Measurements from ENCODE around the gene CD320. TPM values are rescaled to one million over a fixed set of nuclear protein-coding genes. Genes with fewer than 3 reads are reported as not detected.

The CD320 gene
- total RNA-seq, 1 donor = 14.6 TPM

- Histone ChIP-seq H3K4me3 (ENCODE audit: low read length) (no peak overlapping the region), H3K27me3 (ENCODE audit: insufficient read depth, low read length) (peaks cover 47% of the 10 kb centered on the region), H3K4me1 (ENCODE audit: insufficient read depth, low read length) (peaks cover 12% of the 10 kb centered on the region), H3K9me3 (ENCODE audit: low read depth, low read length) (no peaks in the 10 kb centered on the region)
These were observed 28.5 kb upstream of the CD320 start for GRCh38 chr19:8336660-8337059.

GRCh38 chr19:8336072-8336569, 28.0 kb upstream of the CD320 start:
- Histone ChIP-seq H3K27me3 (ENCODE audit: insufficient read depth, low read length) (peaks cover 43% of the 10 kb centered on the region), H3K9me3 (ENCODE audit: low read depth, low read length) (no peaks in the 10 kb centered on the region), H3K4me3 (ENCODE audit: low read length) (no peak overlapping the region)

GRCh38 chr19:8335343-8336071, 27.3 kb upstream of the CD320 start:
- Histone ChIP-seq H3K27me3 (ENCODE audit: insufficient read depth, low read length) (peaks cover 37% of the 10 kb centered on the region), H3K4me1 (ENCODE audit: insufficient read depth, low read length) (peaks cover 12% of the 10 kb centered on the region), H3K4me3 (ENCODE audit: low read length) (no peak overlapping the region), H3K9me3 (ENCODE audit: low read depth, low read length) (no peaks in the 10 kb centered on the region)

More at GRCh38 chr19:8336072-8336569, 28.0 kb upstream of the CD320 start:
- peaks cover 12% of the 10 kb centered on the region for H3K4me1 ChIP-seq (ENCODE audit: insufficient read depth, low read length)

DNA sequence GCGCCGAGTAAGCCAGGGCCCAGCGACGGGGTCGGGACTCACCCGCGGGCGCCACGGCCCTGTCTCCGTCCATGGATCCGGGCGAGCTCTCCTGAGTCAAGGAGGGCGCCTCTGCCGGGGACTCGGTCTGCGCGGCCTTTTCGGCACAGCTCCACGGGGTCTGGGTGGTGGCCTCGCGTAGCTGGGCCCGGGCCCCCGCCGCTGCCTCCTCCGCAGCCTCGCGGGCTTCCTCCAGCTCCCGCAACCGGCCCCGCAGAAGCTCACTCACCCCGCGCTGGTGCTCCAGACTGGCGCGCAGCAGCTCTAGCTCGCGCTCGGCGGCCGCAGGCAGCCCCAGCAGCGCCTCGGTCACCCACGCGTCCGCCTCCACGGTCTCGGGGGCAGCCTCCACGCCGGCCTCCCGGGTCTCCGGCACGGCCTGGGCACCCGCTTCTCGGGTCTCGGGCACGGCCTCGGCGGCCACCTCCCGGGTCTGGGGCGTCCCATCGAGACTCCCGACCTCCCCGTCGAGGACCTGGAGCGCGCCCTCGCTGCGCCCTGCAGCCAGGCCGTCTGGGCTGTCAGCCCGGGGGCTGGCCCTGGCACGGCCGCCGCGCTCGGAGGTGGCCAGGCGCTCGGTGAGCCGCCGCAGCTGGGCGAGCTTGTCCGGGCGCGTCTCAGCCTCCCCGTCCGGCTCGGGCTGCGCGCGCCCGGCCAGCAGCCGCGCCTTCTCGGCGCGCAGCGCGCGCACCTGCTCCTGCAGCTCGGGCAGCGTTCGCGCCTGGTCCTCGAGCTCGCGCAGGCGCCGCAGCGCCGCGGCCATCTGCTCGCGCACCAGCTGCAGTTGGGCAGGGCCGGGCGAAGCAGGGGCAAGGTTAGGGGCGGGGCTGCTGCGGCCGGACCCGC, 26.5 kb upstream of the CD320 start:
- Histone ChIP-seq H3K4me3 (ENCODE audit: low read length) (no peak overlapping the region), H3K27me3 (ENCODE audit: insufficient read depth, low read length) (peaks cover 34% of the 10 kb centered on the region), H3K9me3 (ENCODE audit: low read depth, low read length) (no peaks in the 10 kb centered on the region), H3K4me1 (ENCODE audit: insufficient read depth, low read length) (peaks cover 12% of the 10 kb centered on the region)

GRCh38 chr19:8333767-8334457, 25.8 kb upstream of the CD320 start:
- Histone ChIP-seq H3K9me3 (ENCODE audit: low read depth, low read length) (no peaks in the 10 kb centered on the region), H3K4me1 (ENCODE audit: insufficient read depth, low read length) (peaks cover 12% of the 10 kb centered on the region), H3K4me3 (ENCODE audit: low read length) (no peak overlapping the region), H3K27me3 (ENCODE audit: insufficient read depth, low read length) (peaks cover 33% of the 10 kb centered on the region)

DNA sequence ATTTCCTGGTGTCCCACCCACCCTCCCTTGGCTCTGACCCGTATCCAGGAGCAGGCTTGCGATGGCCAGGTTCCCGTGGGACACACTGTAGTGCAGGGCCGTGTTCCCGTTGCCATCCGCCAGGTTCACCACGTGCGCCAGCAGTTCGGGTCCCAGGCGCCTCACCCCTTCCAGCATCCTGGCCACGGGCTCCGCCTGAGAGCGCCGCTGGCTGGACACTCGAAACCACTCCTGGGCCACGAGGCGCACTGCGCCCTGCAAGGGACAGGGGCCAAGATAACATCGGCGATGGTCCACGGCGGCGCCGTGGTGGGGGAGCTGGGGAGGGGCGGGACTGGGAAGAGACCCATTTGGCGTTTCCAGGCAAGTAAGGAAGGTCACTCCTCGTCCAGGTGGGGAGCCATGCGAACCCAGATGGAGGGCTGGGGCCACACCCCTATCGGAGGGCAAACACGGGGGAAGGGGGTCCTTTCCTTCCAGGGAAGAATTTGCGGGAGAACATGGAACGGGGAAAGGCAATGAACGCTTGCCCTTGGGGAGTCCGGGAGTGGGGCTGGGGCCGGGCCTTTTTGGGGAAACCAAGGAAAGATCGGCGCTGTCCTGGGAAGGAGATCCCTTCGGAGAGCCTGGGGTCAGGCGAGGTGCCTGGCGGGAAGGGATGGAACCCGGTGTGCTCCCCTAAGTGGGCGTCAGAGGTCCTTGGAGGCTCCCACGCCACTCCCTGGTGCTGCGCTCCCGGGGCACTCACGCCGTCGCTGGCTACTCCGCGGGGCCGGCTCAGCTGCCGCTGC, 25.0 kb upstream of the CD320 start:
- Histone ChIP-seq H3K9me3 (ENCODE audit: low read depth, low read length) (no peaks in the 10 kb centered on the region), H3K27me3 (ENCODE audit: insufficient read depth, low read length) (peaks cover 32% of the 10 kb centered on the region), H3K4me1 (ENCODE audit: insufficient read depth, low read length) (peaks cover 12% of the 10 kb centered on the region), H3K4me3 (ENCODE audit: low read length) (no peak overlapping the region)

DNA sequence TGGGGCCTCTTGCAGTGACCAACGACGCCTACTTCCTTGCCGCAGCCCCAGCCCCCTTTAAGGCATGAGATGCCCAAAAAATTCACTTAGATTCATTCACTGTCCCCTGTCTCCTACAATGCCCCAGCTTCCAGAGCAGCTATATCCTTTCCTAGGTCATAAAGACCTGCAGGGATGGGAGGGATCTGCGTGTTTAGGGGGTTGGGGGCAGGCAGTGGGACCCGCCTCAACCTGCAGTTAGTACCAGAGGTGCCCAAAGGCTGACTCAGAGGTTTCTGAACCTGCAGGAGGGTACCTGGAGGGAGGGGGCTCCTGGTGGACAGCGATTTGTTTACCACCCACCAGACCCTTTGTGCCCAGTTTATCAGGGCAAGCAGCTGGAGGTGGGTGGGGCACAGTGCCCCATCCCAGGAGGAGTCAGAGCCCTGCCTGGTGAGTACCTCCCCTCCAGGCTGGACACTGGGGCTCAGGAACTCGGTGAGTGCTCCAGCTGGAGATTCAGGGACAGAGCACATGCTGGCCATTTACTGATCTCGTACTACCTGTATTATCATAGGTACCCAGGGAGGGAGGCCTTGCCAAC, 23.2 kb upstream of the CD320 start:
- Histone ChIP-seq H3K27me3 (ENCODE audit: insufficient read depth, low read length) (peaks cover 26% of the 10 kb centered on the region), H3K9me3 (ENCODE audit: low read depth, low read length) (no peaks in the 10 kb centered on the region), H3K4me3 (ENCODE audit: low read length) (no peak overlapping the region), H3K4me1 (ENCODE audit: insufficient read depth, low read length) (peaks cover 12% of the 10 kb centered on the region)

- Histone ChIP-seq H3K4me1 (ENCODE audit: insufficient read depth, low read length) (peaks cover 6% of the 10 kb centered on the region), H3K4me3 (ENCODE audit: low read length) (no peak overlapping the region), H3K9me3 (ENCODE audit: low read depth, low read length) (no peaks in the 10 kb centered on the region), H3K27me3 (ENCODE audit: insufficient read depth, low read length) (peaks cover 19% of the 10 kb centered on the region)
These were observed 21.8 kb upstream of the CD320 start for GRCh38 chr19:8329996-8330395.

- Histone ChIP-seq H3K4me1 (ENCODE audit: insufficient read depth, low read length) (peaks cover 18% of the 10 kb centered on the region), H3K4me3 (ENCODE audit: low read length) (no peak overlapping the region), H3K9me3 (ENCODE audit: low read depth, low read length) (no peaks in the 10 kb centered on the region), H3K27me3 (ENCODE audit: insufficient read depth, low read length) (no peaks in the 10 kb centered on the region)
These were observed 17.3 kb upstream of the CD320 start for GRCh38 chr19:8325454-8325853.

DNA sequence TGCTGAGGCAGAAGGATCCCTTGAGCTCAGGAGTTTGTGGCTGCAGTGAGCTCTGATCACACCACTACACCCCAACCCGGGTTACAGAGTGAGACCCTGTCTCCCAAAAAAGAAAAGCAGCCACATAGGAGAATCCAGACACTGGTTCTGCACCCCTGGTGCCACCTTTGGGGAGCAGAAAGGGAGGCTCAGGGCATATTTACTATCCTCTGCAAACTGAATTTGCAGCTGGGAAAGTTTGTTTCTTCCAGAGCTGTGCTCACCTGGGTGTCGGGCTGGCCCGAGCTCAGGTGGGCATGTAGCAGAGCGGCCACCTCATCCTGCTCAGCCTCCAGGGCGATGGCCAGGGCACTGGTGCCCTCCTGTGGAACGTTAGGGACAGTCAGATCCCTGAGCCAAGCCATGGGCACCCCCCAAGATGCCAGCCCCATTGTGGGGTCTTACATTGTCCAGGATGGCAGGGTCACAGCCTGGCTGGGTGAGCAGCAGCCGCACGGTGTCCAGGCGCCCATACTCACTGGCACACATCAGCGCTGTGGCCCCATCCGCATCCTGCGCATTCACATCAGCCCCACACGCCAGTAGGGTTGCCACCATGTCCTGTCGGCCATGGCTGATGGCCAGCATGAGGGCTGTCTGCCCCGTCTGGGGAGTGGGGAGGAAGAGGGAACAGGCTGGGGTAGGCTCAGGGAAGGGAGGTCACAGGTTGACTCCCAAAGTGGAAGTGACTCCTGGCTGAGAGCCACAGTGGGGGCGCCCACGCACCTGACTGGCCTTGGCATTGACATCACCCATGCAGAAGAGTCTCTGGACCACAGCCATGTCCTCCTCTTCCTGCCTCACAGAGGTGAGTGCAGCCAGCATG, 16.3 kb upstream of the CD320 start:
- peaks cover 28% of the 10 kb centered on the region for H3K4me1 ChIP-seq (ENCODE audit: insufficient read depth, low read length)
- H3K9me3 ChIP-seq (ENCODE audit: low read depth, low read length) = no peaks in the 10 kb centered on the region
- no peaks in the 10 kb centered on the region for H3K27me3 ChIP-seq (ENCODE audit: insufficient read depth, low read length)
- H3K4me3 ChIP-seq (ENCODE audit: low read length) = no peak overlapping the region

GRCh38 chr19:8323781-8324185, 15.6 kb upstream of the CD320 start:
- no peaks in the 10 kb centered on the region for H3K9me3 ChIP-seq (ENCODE audit: low read depth, low read length)

GRCh38 chr19:8322638-8322997, 14.5 kb upstream of the CD320 start:
- no peak overlapping the region for H3K4me3 ChIP-seq (ENCODE audit: low read length)

More at GRCh38 chr19:8323781-8324185, 15.6 kb upstream of the CD320 start:
- H3K4me1 ChIP-seq (ENCODE audit: insufficient read depth, low read length) = peaks cover 28% of the 10 kb centered on the region
- no peak overlapping the region for H3K4me3 ChIP-seq (ENCODE audit: low read length)
- H3K27me3 ChIP-seq (ENCODE audit: insufficient read depth, low read length) = no peaks in the 10 kb centered on the region

DNA sequence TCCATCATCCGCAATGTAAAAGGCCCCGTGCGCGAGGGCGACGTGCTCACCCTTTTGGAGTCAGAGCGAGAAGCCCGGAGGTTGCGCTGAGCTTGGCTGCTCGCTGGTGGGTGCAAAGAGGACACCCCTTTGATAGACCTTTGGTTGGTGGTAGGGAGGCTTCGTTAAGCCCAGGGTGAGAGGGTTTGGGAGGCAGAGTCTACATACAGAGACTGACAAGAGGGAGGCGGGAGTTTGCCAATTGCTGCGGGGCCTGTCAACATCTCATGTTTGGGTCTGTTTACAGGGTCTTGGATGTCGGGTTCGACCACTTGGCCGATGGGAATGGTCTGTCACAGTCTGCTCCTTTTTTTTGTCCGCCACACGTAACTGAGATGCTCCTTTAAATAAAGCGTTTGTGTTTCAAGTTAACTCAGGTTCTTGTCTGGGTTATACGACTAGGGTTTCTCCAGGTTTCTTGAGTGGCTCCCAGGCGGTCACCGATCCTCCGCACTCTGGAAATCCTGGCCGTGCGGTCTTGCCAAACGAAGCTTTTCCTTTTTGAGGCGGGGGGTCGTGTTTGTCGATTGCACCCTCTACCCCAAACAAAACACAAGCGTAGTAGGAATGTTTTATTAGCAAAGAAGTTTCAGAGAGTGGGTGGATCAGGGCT, 14.0 kb upstream of the CD320 start:
- peaks cover 28% of the 10 kb centered on the region for H3K4me1 ChIP-seq (ENCODE audit: insufficient read depth, low read length)
- no peaks in the 10 kb centered on the region for H3K9me3 ChIP-seq (ENCODE audit: low read depth, low read length)
- H3K4me3 ChIP-seq (ENCODE audit: low read length) = peak overlapping the region; percentile 77
- no peaks in the 10 kb centered on the region for H3K27me3 ChIP-seq (ENCODE audit: insufficient read depth, low read length)

More at GRCh38 chr19:8322638-8322997, 14.5 kb upstream of the CD320 start:
- peaks cover 28% of the 10 kb centered on the region for H3K4me1 ChIP-seq (ENCODE audit: insufficient read depth, low read length)
- H3K9me3 ChIP-seq (ENCODE audit: low read depth, low read length) = no peaks in the 10 kb centered on the region
- H3K27me3 ChIP-seq (ENCODE audit: insufficient read depth, low read length) = no peaks in the 10 kb centered on the region

Data from mononuclear cell (primary cell).